HEK293 (cell line): ENCODE results near the gene STK39.

Experiments
- CTCF ChIA-PET: fragments of 350-600 bp; formaldehyde crosslinking; extraction: SDS; loops from one replicate; lab custom pipeline; 2021; ENCODE audit warnings: antibody characterized with exemption; lab: Yijun Ruan, JAX
- POLR2A ChIA-PET: fragments of 300-600 bp; formaldehyde crosslinking; extraction: SDS; loops from one replicate; lab custom pipeline; 2020; ENCODE audit warnings: antibody characterized with exemption, inconsistent platforms; lab: Yijun Ruan, JAX
- H3K27ac ChIP-seq: fragments of 200-500 bp; sonication (Bioruptor generic); 2 replicates; pipeline ENCODE4 v1.5.1; 2014; ENCODE audit warnings: low read depth, low read length, control low read depth, inconsistent platforms; ENCODE audit errors: extremely low read depth
- H3K36me3 ChIP-seq, 2 experiments: fragments of 200-500 bp in 1 of 2; sonication (Bioruptor generic) in 1 of 2; 1 replicate in 1 of 2; 2 replicates in 1 of 2; pipeline ENCODE4 v1.5.1; 2014 to 2017; ENCODE audit warnings: inconsistent platforms in 2 of 2, low read length in 2 of 2; ENCODE audit not compliant: control insufficient read depth in 2 of 2, insufficient read depth in 1 of 2
- H3K4me1 ChIP-seq: fragments of 200-500 bp; sonication (Bioruptor generic); 2 replicates; pipeline ENCODE4 v1.5.1; 2014; ENCODE audit warnings: mild to moderate bottlenecking, low read length, inconsistent platforms; ENCODE audit not compliant: control insufficient read depth, insufficient read depth
- H3K4me3 ChIP-seq: 2 replicates; pipeline ENCODE4 v1.5.1; 2011; ENCODE audit warnings: low read depth, mild to moderate bottlenecking, control low read depth, low read length, moderate library complexity
- H3K9me3 ChIP-seq: fragments of 200-500 bp; sonication (Bioruptor generic); 2 replicates; pipeline ENCODE4 v1.5.1; 2014; ENCODE audit warnings: low read depth, low read length, inconsistent platforms; ENCODE audit not compliant: control insufficient read depth, insufficient read depth
- ELK4 ChIP-seq: IDR thresholded peaks from 2 replicates; pipeline ENCODE4 v1.6.1; 2011; ENCODE audit warnings: mild to moderate bottlenecking, low read depth, low read length, borderline replicate concordance
- KLF8 ChIP-seq: fragments of 450-650 bp; formaldehyde crosslinking; IDR thresholded peaks from 2 replicates; pipeline ENCODE4 v1.5.1; 2016; ENCODE audit warnings: missing biosample characterization, missing genetic modification characterization
- MYNN ChIP-seq: fragments of 450-650 bp; formaldehyde crosslinking; IDR thresholded peaks from 2 replicates; pipeline ENCODE4 v1.5.1; 2016; ENCODE audit warnings: missing biosample characterization, missing genetic modification characterization, borderline replicate concordance
- OSR2 ChIP-seq: fragments of 450-650 bp; formaldehyde crosslinking; IDR thresholded peaks from 2 replicates; pipeline ENCODE4 v1.5.1; 2016; ENCODE audit warnings: missing biosample characterization, missing genetic modification characterization
- SP3 ChIP-seq: fragments of 450-650 bp; formaldehyde crosslinking; IDR thresholded peaks from 2 replicates; pipeline ENCODE4 v1.5.1; 2016; ENCODE audit warnings: missing biosample characterization, missing genetic modification characterization
- ZBTB44 ChIP-seq: fragments of 450-650 bp; IDR thresholded peaks from 2 replicates; pipeline ENCODE4 v1.5.1; 2018; ENCODE audit warnings: missing biosample characterization, mild to moderate bottlenecking, missing genetic modification characterization
- ZNF114 ChIP-seq: fragments of 450-650 bp; formaldehyde crosslinking; IDR thresholded peaks from 2 replicates; pipeline ENCODE4 v1.5.0; 2017; ENCODE audit warnings: missing biosample characterization, missing genetic modification characterization
- ZNF155 ChIP-seq: fragments of 450-650 bp; formaldehyde crosslinking; IDR thresholded peaks from 2 replicates; pipeline ENCODE4 v1.5.1; 2016; ENCODE audit warnings: missing biosample characterization, missing genetic modification characterization
- ZNF184 ChIP-seq: fragments of 450-650 bp; IDR thresholded peaks from 2 replicates; pipeline ENCODE4 v1.5.1; 2018; ENCODE audit warnings: missing biosample characterization, mild to moderate bottlenecking, missing genetic modification characterization
- ZNF19 ChIP-seq: fragments of 450-650 bp; formaldehyde crosslinking; IDR thresholded peaks from 2 replicates; pipeline ENCODE4; 2016; ENCODE audit warnings: missing biosample characterization, missing genetic modification characterization, low read depth
- ZNF223 ChIP-seq: fragments of 450-650 bp; formaldehyde crosslinking; IDR thresholded peaks from 2 replicates; pipeline ENCODE4 v1.5.1; 2016; ENCODE audit warnings: missing biosample characterization, missing genetic modification characterization
- ZNF292 ChIP-seq: fragments of 450-650 bp; formaldehyde crosslinking; IDR thresholded peaks from 2 replicates; pipeline ENCODE4 v1.5.1; 2016; ENCODE audit warnings: low read depth, missing biosample characterization, missing genetic modification characterization, borderline replicate concordance
- ZNF335 ChIP-seq: fragments of 450-650 bp; formaldehyde crosslinking; conservative IDR thresholded peaks from 2 replicates; pipeline ENCODE4 v1.5.1; 2016; ENCODE audit warnings: missing biosample characterization, missing genetic modification characterization
- ZNF350 ChIP-seq: fragments of 450-650 bp; formaldehyde crosslinking; IDR thresholded peaks from 2 replicates; pipeline ENCODE4 v1.5.0; 2017; ENCODE audit warnings: missing biosample characterization, mild to moderate bottlenecking, missing genetic modification characterization
- ZNF394 ChIP-seq: fragments of 450-650 bp; formaldehyde crosslinking; IDR thresholded peaks from 2 replicates; pipeline ENCODE4 v1.5.1; 2016; ENCODE audit warnings: missing biosample characterization, missing genetic modification characterization, mild to moderate bottlenecking, moderate library complexity, borderline replicate concordance
- ZNF473 ChIP-seq: fragments of 450-650 bp; formaldehyde crosslinking; IDR thresholded peaks from 2 replicates; pipeline ENCODE4 v1.5.1; 2017; ENCODE audit warnings: missing biosample characterization, missing genetic modification characterization
- ZNF510 ChIP-seq: fragments of 450-650 bp; formaldehyde crosslinking; IDR thresholded peaks from 2 replicates; pipeline ENCODE4 v1.5.1; 2018; ENCODE audit warnings: mild to moderate bottlenecking, missing genetic modification characterization, missing biosample characterization; ENCODE audit not compliant: insufficient replicate concordance
- ZNF521 ChIP-seq: fragments of 450-650 bp; formaldehyde crosslinking; IDR thresholded peaks from 2 replicates; pipeline ENCODE4 v1.5.1; 2017; ENCODE audit warnings: missing biosample characterization, mild to moderate bottlenecking, missing genetic modification characterization
- ZNF548 ChIP-seq: fragments of 450-650 bp; formaldehyde crosslinking; IDR thresholded peaks from 2 replicates; pipeline ENCODE4 v1.5.1; 2016; ENCODE audit warnings: missing biosample characterization, missing genetic modification characterization
- ZNF626 ChIP-seq: fragments of 450-650 bp; sonication (Bioruptor Pico); formaldehyde crosslinking; IDR thresholded peaks from 2 replicates; pipeline ENCODE4 v1.5.1; 2018; ENCODE audit warnings: missing biosample characterization, missing genetic modification characterization, inconsistent platforms
- ZNF677 ChIP-seq: fragments of 450-650 bp; IDR thresholded peaks from 2 replicates; pipeline ENCODE4 v1.5.0; 2018; ENCODE audit warnings: missing biosample characterization, mild to moderate bottlenecking, missing genetic modification characterization, moderate library complexity
- ZNF692 ChIP-seq: fragments of 450-650 bp; formaldehyde crosslinking; IDR thresholded peaks from 2 replicates; pipeline ENCODE4 v1.5.1; 2016; ENCODE audit warnings: missing biosample characterization, missing genetic modification characterization
- ZNF701 ChIP-seq: fragments of 450-650 bp; formaldehyde crosslinking; IDR thresholded peaks from 2 replicates; pipeline ENCODE4 v1.5.1; 2016; ENCODE audit warnings: missing biosample characterization, missing genetic modification characterization
- ZNF76 ChIP-seq: fragments of 450-650 bp; formaldehyde crosslinking; IDR thresholded peaks from 2 replicates; pipeline ENCODE4; 2016; ENCODE audit warnings: low read depth, missing biosample characterization, missing genetic modification characterization, borderline replicate concordance
- ZNF776 ChIP-seq: fragments of 450-650 bp; formaldehyde crosslinking; IDR thresholded peaks from 2 replicates; pipeline ENCODE4 v1.5.0; 2017; ENCODE audit warnings: missing biosample characterization, missing genetic modification characterization, borderline replicate concordance
- ZSCAN23 ChIP-seq: fragments of 450-650 bp; formaldehyde crosslinking; IDR thresholded peaks from 2 replicates; pipeline ENCODE4 v1.5.1; 2016; ENCODE audit warnings: missing biosample characterization, missing genetic modification characterization
- ZXDB ChIP-seq: fragments of 450-650 bp; formaldehyde crosslinking; IDR thresholded peaks from 2 replicates; pipeline ENCODE4 v1.5.1; 2016; ENCODE audit warnings: missing biosample characterization, missing genetic modification characterization

STK39 gene

GRCh38 chr2:168174756-168175155 lies 72.6 kb downstream of the STK39 start:
- Histone ChIP-seq H3K27ac (no peak overlapping the region), H3K9me3 (no peaks in the 10 kb centered on the region), H3K36me3 (peaks cover 0 to 6% of the 10 kb centered on the region in 2 experiments; a peak in 1 of 3 replicates), H3K4me3 (no peak overlapping the region), H3K4me1 (no peaks in the 10 kb centered on the region)
- POLR2A ChIA-PET = no interaction called here
- CTCF ChIA-PET = no interaction called here
- TF ChIP-seq ZSCAN23 (tag by site-specific recombination) (no peak), SP3 (tag by site-specific recombination) (no peak), ZNF677 (no peak), ZNF114 (tag by site-specific recombination) (no peak), OSR2 (tag by site-specific recombination) (no peak), ZNF76 (tag by site-specific recombination) (no peak), ZNF521 (no peak), ZNF510 (tag by site-specific recombination) (no peak), ZNF626 (no peak)
- TF ChIP-seq, all 188 proteins: peak for 0

- TF ChIP-seq ZNF335 (tag by site-specific recombination) = no peak
- TF ChIP-seq ZNF473 (tag by site-specific recombination) = no peak
- no peak for TF ChIP-seq ZNF701 (tag by site-specific recombination)
- no peak for TF ChIP-seq ZNF19 (tag by site-specific recombination)
- TF ChIP-seq MYNN (tag by site-specific recombination) = no peak
- no peak for TF ChIP-seq ZBTB44 (tag by site-specific recombination)
- no peak for TF ChIP-seq KLF8 (tag by site-specific recombination)
- no peak for TF ChIP-seq ELK4
- no peak for TF ChIP-seq ZNF223
- TF ChIP-seq ZNF692 (tag by site-specific recombination) = no peak
- no peak for TF ChIP-seq ZNF776 (tag by site-specific recombination)
- no peak for TF ChIP-seq ZNF548
- TF ChIP-seq ZNF394 = no peak
- TF ChIP-seq ZXDB = no peak
- no peak for TF ChIP-seq ZNF292 (tag by site-specific recombination)
- no peak for TF ChIP-seq ZNF155 (tag by site-specific recombination)
- TF ChIP-seq ZNF184 (tag by site-specific recombination) = no peak
- TF ChIP-seq ZNF350 (tag by site-specific recombination) = no peak
- ChIA-PET CTCF (interaction anchor here (0.6 kb wide), 1 partner anchor 1633 kb away, joined by 4 read pairs; no protein-coding TSS in a partner anchor), POLR2A (no interaction called here)
- H3K4me1 ChIP-seq = no peaks in the 10 kb centered on the region
- peaks cover 0 to 1% of the 10 kb centered on the region in 2 experiments; a peak in 2 of 3 replicates for H3K36me3 ChIP-seq
- no peaks in the 10 kb centered on the region for H3K9me3 ChIP-seq
- no peak overlapping the region for H3K27ac ChIP-seq
- no peak overlapping the region for H3K4me3 ChIP-seq
These were observed 75.3 kb downstream of the STK39 start for GRCh38 chr2:168172071-168172470.
